Activated CD8-positive, alpha-beta T cell treated with anti-CD3 and anti-CD28 coated beads for 36 hours (primary cell): ENCODE data around the gene ALDH1A2. TPM values are rescaled to one million over a fixed set of nuclear protein-coding genes. Genes with fewer than 3 reads are reported as not detected.

Experiments used
- ATAC-seq: fragments of 200-7000 bp; cut with Tn5 transposase; one replicate; pipeline ENCODE4 v1.10.0; 2021; ENCODE audit warnings: mild to moderate bottlenecking, moderate library complexity
- CTCF ChIA-PET: fragments of 350-600 bp; sonication (Branson Sonifier 250); formaldehyde crosslinking; loops from one replicate; lab custom pipeline; 2021; ENCODE audit warnings: antibody characterized with exemption; lab: Charles Lee
- POLR2A ChIA-PET: fragments of 350-600 bp; sonication (Branson Sonifier 250); formaldehyde crosslinking; loops from one replicate; lab custom pipeline; 2021; ENCODE audit warnings: antibody characterized with exemption; lab: Charles Lee
- DNase-seq: peaks from one replicate; pipeline ENCODE4 v3.0.0-alpha.2; 2020
- H3K27ac Mint-ChIP-seq: one replicate; pipeline ENCODE4 v1.8.0; 2021; ENCODE audit warnings: mild to moderate bottlenecking, mixed read lengths
- H3K27me3 Mint-ChIP-seq: one replicate; pipeline ENCODE4 v1.8.0; 2021; ENCODE audit warnings: mixed read lengths
- H3K36me3 Mint-ChIP-seq: one replicate; pipeline ENCODE4 v1.8.0; 2021; ENCODE audit warnings: low read depth, mixed read lengths
- H3K4me1 Mint-ChIP-seq: one replicate; pipeline ENCODE4 v1.8.0; 2021; ENCODE audit warnings: low read depth, mixed read lengths
- H3K4me3 Mint-ChIP-seq: one replicate; pipeline ENCODE4 v1.8.0; 2021; ENCODE audit warnings: mild to moderate bottlenecking, moderate library complexity, mixed read lengths
- H3K9me3 Mint-ChIP-seq: one replicate; pipeline ENCODE4 v1.8.0; 2021; ENCODE audit warnings: mixed read lengths
- CTCF ChIP-seq: fragments of 200-600 bp; IDR thresholded peaks from one replicate; pipeline ENCODE4 v1.8.0; 2022; ENCODE audit warnings: antibody characterized with exemption, mild to moderate bottlenecking
- intact Hi-C: fragments of 100-400 bp; cut with micrococcal nuclease; formaldehyde crosslinking; loops from one replicate; pipeline ENCODE4 v1.10.0; 2022
- total RNA-seq, 2 experiments: library from RNA; stranded (reverse); gene quantifications; one replicate each; pipeline ENCODE4 v1.2.3, GENCODE V29; 2021

ALDH1A2 gene
- total RNA-seq, 2 experiments from 2014 or later = 0.47 to 1.4 TPM

- Mint-ChIP-seq H3K27ac (no peak overlapping the region), H3K9me3 (no peaks in the 10 kb centered on the region), H3K27me3 (peaks cover 13% of the 10 kb centered on the region), H3K36me3 (no peaks in the 10 kb centered on the region), H3K4me3 (no peak overlapping the region), H3K4me1 (no peaks in the 10 kb centered on the region)
- POLR2A ChIA-PET = no interaction called here
- CTCF ChIA-PET = no interaction called here
- TF ChIP-seq CTCF = no peak
- no peak for DNase-seq
- no peak for ATAC-seq
- intact Hi-C loops = no loop called here
Observed at GRCh38 chr15:57962887-57963286, 102.6 kb downstream of the ALDH1A2 start.

GRCh38 chr15:57961919-57962318 is 103.6 kb downstream of the ALDH1A2 start:
- CTCF ChIA-PET = interaction anchor here (1.7 kb wide), 1 partner anchor 45 kb away, joined by 3 read pairs; no protein-coding TSS in a partner anchor
- TF ChIP-seq CTCF = no peak
- Mint-ChIP-seq H3K9me3 (no peaks in the 10 kb centered on the region), H3K4me1 (no peaks in the 10 kb centered on the region), H3K27me3 (peaks cover 17% of the 10 kb centered on the region), H3K4me3 (no peak overlapping the region), H3K36me3 (no peaks in the 10 kb centered on the region), H3K27ac (no peak overlapping the region)
- ATAC-seq (no peak), DNase-seq (no peak)
- POLR2A ChIA-PET = no interaction called here
- intact Hi-C loops = no loop called here

GRCh38 chr15:57957113-57957512 is 108.4 kb downstream of the ALDH1A2 start:
- ChIA-PET CTCF (interaction anchor here (2.0 kb wide), 1 partner anchor 96 kb away, joined by 4 read pairs; no protein-coding TSS in a partner anchor), POLR2A (interaction anchor here (1.3 kb wide), 1 partner anchor 13 kb away, joined by 5 read pairs; no protein-coding TSS in a partner anchor)
- DNase-seq (no peak), ATAC-seq (no peak)
- Mint-ChIP-seq H3K9me3 (no peaks in the 10 kb centered on the region), H3K4me1 (no peaks in the 10 kb centered on the region), H3K27me3 (peaks cover 17% of the 10 kb centered on the region), H3K36me3 (no peaks in the 10 kb centered on the region), H3K27ac (no peak overlapping the region), H3K4me3 (no peak overlapping the region)
- intact Hi-C loops = no loop called here
- TF ChIP-seq CTCF = no peak

- no peak for ATAC-seq
- TF ChIP-seq CTCF = no peak
- Mint-ChIP-seq H3K4me1 (no peaks in the 10 kb centered on the region), H3K27me3 (peaks cover 9% of the 10 kb centered on the region), H3K4me3 (no peak overlapping the region), H3K9me3 (no peaks in the 10 kb centered on the region), H3K36me3 (no peaks in the 10 kb centered on the region), H3K27ac (no peak overlapping the region)
- POLR2A ChIA-PET = no interaction called here
- no peak for DNase-seq
- CTCF ChIA-PET = no interaction called here
- intact Hi-C loops = no loop called here
Observed at GRCh38 chr15:57953874-57954273, 111.6 kb downstream of the ALDH1A2 start.

GRCh38 chr15:57951328-57951932 is 114.1 kb downstream of the ALDH1A2 start:
- Mint-ChIP-seq H3K9me3 (no peaks in the 10 kb centered on the region), H3K27ac (no peak overlapping the region), H3K27me3 (peaks cover 2% of the 10 kb centered on the region), H3K4me3 (no peak overlapping the region), H3K36me3 (no peaks in the 10 kb centered on the region), H3K4me1 (no peaks in the 10 kb centered on the region)
- ChIA-PET POLR2A (no interaction called here), CTCF (no interaction called here)
- no peak for DNase-seq
- TF ChIP-seq CTCF = no peak
- no peak for ATAC-seq
- intact Hi-C loops = no loop called here
